Subcutaneous adipose tissue (tissue), 4 donors: Measurements from ENCODE around the gene ZFP1. TPM values are rescaled to one million over a fixed set of nuclear protein-coding genes. Genes with fewer than 3 reads are reported as not detected.

Source experiments
- total RNA-seq, 4 donors: library from RNA; depleted of rRNA; stranded (reverse); fragments of >200 nt; gene quantifications; one replicate each; pipeline ENCODE4 v1.1.0, GENCODE V29; 2016
- TF ChIP-seq, protein P1 (sequence below): fragments of 450-650 bp; IDR thresholded peaks from one replicate; pipeline ENCODE4 v1.5.1; 2016; ENCODE audit warnings: low read depth, mild to moderate bottlenecking, control low read depth, antibody characterized with exemption, moderate library complexity

The ZFP1 gene
- total RNA-seq, 4 donors from 2014 or later: 7.7 to 12.2 (median 8.3) TPM

DNA sequence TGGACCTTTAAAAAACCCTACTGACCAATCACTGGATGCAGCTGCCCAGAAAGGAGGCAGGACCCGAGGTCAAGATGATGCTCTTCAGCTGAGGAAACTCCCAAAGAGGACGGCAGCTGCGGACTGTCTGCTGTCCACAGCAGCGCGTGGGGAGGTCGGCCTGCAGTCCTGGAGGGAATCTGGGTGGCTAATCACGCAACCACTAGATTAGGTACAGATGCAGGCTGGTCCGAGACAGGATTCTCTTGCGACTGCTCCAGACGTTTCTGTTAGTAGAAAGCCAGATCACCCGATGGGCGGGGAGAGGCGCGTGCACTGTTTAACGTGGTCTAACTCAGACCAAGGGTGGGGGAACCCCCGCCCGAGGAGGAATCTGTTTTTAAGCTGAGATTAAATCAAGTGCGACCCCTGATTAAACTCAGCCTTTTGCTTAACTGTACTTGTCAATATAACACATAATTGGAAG is 49.8 kb downstream of the ZFP1 start:
- TF ChIP-seq, protein P1, sequence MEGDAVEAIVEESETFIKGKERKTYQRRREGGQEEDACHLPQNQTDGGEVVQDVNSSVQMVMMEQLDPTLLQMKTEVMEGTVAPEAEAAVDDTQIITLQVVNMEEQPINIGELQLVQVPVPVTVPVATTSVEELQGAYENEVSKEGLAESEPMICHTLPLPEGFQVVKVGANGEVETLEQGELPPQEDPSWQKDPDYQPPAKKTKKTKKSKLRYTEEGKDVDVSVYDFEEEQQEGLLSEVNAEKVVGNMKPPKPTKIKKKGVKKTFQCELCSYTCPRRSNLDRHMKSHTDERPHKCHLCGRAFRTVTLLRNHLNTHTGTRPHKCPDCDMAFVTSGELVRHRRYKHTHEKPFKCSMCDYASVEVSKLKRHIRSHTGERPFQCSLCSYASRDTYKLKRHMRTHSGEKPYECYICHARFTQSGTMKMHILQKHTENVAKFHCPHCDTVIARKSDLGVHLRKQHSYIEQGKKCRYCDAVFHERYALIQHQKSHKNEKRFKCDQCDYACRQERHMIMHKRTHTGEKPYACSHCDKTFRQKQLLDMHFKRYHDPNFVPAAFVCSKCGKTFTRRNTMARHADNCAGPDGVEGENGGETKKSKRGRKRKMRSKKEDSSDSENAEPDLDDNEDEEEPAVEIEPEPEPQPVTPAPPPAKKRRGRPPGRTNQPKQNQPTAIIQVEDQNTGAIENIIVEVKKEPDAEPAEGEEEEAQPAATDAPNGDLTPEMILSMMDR: no peak

DNA sequence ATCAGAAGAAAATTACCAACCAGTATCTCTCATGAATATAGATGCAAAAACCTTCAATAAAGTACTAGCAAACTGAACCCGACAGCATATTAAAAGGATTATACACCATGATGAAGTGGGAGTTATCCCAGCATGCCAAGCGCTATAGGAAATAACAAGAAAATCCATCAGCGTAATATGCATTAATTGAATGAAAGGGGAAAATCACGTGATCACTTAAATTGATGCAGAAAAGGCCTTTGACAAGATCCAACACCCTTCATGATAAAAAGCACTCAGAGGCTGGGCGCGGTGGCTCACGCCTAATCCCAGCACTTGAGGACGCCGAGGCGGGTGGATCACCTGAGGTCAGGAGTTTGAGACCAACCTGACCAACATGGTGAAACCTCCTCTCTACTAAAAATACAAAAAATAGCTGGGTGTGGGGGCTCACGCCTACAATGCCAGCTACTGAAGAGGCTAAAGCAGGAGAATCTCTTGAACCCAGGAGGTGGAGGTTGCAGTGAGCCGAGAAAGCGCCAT is 53.8 kb downstream of the ZFP1 start:
- TF ChIP-seq, protein P1: no peak

DNA sequence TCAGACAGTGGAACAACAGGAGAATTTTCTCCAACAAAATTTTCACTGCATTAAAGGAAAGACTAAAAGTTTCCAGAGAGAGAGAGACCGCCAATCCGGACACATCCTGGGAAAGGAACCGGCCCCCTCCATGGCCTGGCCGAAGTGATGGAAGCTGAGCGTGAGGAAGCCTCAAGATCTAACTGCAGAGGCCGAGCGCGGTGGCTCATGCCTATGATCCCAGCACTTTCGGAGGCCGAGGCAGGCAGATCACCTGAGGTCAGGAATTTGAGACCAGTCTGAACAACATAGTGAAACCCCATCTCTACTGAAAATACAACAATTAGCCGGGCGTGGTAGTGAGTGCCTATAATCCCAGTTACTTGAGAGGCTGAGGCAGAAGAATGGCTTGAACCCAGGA is 54.8 kb downstream of the ZFP1 start:
- TF ChIP-seq, protein P1: no peak

DNA sequence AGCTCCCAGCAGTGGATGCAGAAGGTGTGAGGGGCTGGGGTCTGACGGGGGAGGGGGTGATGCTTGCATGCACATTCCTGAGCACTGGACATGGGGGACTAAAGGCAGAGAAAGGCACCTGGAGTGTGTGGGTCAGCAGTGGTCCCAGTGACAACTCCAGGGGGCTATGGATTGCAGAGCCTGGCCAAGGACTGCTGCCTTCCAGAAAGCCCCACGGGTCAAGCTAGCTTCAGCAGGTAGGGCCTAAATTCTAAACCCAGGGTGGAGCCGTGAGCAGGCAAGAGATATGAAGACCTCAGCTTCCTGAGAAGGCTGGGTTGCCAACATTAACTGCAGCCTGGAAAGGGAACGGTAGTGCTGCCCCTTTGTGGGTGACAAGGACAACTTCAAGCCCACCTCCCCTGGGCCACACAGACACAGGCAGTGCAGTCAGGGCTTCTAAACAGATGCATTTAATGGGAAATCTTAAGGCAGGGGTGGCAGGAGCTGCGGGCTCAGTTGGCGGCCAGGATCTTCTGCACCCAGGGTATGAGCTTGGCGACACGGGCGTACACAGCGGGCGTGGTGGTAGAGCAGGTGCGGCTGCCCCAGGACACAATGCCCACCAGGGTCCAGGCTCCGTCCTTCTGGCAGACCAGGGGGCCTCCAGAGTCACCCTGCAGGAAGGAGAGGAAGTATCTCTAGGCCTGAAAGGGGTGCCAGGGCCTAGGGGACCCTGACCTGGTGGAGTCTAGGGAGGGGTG is 55.5 kb downstream of the ZFP1 start:
- TF ChIP-seq, protein P1: no peak

DNA sequence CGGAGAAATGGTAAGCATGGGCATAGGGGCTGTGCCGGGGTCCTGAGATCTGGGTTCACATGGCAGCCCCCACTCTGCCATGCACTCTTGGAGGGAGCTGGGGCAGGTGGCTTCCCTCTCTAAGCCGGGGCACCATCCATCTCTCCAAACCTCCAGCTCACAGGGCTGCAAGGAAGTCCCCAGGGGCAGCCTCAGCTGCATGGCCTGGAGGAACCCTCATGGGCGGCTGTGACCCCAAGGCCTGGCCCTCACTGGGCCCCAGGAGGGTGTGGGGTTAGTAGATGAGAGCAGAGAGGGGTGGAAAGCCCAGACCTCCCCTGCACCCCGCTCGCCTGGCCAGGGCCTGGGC is 56.1 kb downstream of the ZFP1 start:
- TF ChIP-seq, protein P1: no peak

DNA sequence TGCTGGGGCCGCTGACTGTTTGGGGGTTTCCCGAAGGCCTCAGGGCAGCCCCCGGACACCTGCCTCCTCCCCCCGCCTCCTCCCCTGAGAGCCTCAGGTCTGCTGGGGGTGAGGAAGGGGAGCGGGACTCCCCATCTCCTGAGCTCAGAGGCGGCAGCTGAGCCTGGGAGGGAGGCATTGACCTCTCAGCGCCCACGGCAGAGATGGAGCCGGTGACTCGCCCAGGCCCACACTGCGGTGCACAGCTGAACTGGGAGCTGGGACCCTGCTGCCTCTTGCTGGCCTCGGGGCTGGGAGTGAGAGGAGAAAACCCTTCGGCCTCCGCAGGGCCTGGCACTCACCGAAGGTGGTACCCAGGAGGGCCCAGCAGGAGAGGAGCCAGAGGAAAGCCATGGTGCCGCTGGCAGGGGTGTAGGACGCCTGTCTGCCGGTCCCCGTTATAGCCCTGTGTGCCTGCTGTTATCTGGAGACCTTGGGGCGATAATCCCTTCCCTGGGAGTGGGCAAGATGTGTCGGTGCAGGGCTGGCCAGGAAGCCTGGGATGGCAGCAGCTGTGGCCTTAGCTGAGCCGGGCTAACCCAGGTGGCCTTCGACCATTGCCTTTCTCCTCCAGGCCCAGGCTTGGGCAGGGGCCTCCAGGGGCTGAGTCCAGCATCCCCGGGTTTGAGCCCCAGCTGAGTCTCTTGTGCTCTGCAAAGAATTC is 58.6 kb downstream of the ZFP1 start, which contains the start of gene CTRB2:
Gene CTRB2, minus strand, starts transcription at position 413 of the 703 bp plus-strand sequence. Its CDS starts 20 bp downstream, at position 393.
- TF ChIP-seq, protein P1: no peak

DNA sequence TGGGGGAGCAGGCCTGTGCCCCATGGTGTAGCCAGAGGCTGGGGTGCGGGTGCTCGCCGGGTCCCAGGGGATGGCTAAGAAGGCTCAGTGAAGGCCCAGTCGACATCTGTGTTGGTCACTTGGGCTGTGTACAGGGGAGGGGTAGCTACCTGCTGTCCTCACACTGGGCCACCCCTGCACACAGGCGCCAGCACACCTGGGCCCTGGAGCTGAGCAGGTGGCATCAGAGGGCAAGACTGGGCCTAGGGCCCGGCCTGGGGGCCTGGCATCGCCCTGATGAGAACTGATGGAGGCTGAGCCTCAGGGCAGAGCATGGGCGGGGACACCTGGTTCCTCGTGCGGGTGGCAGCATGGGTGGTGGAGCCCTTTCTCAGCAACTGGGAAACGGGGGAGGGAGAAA is 59.5 kb downstream of the ZFP1 start:
- TF ChIP-seq, protein P1: no peak
